NCI-H2196 (cell line): Measurements from ENCODE around the gene SNAPC4.
A peak's percentile ranks its signal among the peaks of the same experiment; 100 is the strongest.

Experiments
- DNase-seq: peaks from one replicate; lab custom pipeline; 2025; ENCODE audit not compliant: unreplicated experiment; lab: John Stamatoyannopoulos, UW

The SNAPC4 gene, protein sequence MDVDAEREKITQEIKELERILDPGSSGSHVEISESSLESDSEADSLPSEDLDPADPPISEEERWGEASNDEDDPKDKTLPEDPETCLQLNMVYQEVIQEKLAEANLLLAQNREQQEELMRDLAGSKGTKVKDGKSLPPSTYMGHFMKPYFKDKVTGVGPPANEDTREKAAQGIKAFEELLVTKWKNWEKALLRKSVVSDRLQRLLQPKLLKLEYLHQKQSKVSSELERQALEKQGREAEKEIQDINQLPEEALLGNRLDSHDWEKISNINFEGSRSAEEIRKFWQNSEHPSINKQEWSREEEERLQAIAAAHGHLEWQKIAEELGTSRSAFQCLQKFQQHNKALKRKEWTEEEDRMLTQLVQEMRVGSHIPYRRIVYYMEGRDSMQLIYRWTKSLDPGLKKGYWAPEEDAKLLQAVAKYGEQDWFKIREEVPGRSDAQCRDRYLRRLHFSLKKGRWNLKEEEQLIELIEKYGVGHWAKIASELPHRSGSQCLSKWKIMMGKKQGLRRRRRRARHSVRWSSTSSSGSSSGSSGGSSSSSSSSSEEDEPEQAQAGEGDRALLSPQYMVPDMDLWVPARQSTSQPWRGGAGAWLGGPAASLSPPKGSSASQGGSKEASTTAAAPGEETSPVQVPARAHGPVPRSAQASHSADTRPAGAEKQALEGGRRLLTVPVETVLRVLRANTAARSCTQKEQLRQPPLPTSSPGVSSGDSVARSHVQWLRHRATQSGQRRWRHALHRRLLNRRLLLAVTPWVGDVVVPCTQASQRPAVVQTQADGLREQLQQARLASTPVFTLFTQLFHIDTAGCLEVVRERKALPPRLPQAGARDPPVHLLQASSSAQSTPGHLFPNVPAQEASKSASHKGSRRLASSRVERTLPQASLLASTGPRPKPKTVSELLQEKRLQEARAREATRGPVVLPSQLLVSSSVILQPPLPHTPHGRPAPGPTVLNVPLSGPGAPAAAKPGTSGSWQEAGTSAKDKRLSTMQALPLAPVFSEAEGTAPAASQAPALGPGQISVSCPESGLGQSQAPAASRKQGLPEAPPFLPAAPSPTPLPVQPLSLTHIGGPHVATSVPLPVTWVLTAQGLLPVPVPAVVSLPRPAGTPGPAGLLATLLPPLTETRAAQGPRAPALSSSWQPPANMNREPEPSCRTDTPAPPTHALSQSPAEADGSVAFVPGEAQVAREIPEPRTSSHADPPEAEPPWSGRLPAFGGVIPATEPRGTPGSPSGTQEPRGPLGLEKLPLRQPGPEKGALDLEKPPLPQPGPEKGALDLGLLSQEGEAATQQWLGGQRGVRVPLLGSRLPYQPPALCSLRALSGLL (N-terminal part only)

DNA sequence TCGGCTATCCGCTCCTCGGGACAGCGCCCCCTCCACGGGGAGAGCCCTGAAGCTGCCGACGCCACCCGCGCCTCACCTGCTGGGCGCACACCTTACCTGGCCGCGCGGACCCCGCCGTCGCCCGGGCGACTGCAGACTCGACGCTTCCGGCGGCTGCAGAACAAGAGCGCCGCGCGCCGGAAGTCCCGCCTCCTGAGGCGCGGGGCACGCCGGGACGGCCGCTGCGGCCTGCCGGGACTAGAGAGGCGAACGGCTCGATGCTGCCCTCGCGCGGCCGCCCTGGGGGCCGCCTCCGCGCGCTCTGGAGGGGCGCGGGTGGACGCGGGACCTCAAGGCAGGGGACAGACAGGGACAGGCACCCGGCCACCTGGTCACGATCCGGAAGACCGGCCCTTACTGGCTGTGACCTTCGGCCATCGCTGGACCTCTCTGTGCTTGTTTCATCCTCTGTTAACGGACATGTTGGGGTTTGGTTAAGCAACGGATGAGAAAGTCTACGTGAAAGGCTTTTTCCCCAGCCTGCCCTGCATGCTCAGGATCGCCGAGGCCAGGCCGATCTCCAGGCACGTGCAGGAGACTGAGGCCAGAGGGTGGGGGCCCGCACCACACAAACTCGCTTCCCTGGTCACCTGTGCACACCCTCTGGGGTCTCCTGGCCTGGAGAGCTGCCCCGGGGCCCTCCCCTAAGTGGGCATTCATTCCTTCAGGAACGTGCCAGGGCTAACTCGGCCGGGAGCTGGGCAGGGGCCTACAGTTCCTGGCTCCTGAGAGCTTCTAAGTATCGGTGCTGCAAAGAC lies at the start of gene SNAPC4:
TSS of gene SNAPC4 (minus strand) at position 133 of the 797 bp plus-strand sequence. CDS start 1,742 bp downstream, outside the sequence.
- peak; percentile 95 for DNase-seq

DNA sequence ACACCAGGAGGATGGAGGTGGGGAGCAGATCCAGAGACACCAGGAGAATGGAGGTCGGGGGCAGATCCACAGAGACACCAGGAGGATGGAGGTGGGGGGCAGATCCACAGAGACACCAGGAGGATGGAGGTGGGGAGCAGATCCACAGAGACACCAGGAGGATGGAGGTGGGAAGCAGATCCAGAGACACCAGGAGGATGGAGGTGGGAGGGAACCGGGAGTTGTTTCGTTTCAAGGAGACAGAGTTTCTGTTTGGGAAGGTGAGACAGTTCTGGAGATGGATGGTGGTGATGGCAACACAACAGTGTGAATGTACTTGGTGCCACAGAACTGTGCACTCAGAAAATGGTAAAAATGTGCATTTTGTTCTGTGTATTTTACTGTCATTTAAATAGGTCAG lies 48.7 kb upstream of the SNAPC4 start:
- no peak for DNase-seq

DNA sequence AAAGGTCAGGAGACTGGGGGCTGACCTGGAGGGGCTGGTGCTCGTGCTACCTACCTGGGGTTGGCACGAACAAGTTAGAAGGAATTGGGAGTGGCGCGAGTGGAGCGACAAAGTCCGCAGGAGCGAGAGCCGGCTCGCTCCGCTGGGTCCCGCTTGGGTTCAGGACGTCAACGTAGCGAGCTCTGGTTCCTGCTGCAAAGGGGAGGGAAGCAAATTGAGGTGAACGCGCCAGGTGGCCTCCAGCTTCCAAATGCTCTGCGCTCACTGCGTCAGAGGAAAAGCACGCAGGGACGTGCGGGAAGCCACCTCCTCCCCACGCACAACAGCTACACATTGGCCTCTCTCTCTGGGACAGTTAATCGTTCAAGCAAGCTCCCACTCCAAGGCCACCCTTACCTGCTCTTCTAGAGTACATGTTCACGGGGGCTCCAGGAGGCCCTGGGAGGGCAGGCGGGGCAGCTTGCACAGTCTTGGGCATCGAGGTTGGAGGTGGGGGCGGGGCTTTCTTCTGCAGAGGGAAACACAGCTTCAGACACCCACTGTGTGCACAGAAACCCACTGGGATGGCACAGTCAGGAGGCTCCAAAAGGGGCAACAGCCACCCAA lies 47.3 kb upstream of the SNAPC4 start:
- DNase-seq: no peak

DNA sequence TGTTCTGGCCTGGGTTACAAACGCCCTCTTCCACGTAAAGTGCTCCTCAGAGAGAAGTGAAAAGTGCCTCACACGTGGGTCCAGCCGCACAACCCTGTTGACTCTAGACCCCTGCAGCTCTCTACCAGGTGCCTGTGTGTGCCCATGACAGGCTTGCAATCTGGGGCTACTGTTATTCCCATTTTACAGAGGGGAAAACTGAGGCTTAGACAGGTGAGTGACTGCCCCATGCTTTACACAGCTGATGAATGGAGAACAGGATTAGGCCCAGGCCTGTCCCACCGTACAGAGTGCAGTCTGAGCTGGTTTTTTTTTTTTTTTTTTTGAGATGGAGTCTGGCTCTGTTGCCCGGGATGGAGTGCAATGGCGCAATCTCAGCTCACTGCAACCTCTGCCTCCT lies 45.8 kb upstream of the SNAPC4 start:
- no peak for DNase-seq

DNA sequence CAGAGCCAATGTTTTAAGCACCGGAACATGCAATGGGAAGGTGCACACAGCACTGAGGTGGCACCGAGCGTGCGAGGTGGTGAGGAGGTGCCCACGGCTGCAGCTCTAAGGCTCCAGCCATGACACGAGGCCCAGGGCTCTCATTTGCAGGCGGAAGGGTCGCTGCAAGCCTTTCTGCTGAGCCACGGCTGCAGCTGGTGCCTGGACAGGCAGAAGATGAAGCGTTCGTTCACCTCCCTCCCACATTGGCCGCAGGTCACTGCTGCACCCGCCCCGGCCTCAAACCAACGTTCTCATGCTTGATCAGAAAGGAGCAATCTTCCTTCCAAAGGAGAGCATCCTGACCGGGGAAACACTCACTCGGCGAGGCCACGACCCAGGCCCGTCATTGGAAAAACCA lies 44.1 kb upstream of the SNAPC4 start:
- no peak for DNase-seq

DNA sequence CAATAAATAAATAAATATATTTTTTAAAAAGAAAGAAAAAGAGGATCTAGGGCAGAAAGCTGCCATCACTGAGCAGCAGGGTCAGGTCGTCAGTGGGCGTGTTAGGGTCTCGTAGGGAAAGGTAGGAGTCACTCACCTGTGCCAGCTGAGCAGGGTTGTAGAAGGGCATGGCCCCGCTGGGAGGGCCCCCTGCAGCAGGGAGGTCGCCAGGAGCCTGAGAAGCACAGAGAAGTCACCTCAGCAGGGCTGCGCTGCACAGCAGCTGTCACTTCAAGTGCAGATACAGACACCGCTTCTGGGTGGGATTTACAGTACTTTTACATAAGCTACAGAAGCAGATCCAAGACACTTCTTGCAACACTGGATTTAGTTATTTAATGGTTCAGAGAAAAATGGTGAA lies 43.7 kb upstream of the SNAPC4 start:
- DNase-seq: no peak

DNA sequence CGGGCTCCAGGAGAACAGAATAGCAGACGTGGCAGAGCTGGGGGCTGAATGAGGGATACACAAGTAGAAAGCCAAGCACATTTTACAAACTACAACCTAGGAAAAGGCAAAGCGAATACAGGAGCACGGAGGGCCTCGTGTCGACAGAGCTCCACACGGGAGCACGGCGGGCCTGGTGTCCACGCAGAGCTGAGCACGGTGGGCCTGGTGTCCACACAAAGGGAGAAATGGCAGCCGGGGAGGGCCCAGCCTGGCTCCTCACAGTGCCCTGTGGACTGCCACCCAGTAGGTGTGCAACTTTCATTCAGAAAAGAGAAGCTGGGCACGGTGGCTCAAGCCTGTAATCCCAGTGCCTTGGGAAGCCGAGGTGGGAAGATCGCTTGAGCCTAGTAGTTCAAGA lies 43.1 kb upstream of the SNAPC4 start:
- no peak for DNase-seq

DNA sequence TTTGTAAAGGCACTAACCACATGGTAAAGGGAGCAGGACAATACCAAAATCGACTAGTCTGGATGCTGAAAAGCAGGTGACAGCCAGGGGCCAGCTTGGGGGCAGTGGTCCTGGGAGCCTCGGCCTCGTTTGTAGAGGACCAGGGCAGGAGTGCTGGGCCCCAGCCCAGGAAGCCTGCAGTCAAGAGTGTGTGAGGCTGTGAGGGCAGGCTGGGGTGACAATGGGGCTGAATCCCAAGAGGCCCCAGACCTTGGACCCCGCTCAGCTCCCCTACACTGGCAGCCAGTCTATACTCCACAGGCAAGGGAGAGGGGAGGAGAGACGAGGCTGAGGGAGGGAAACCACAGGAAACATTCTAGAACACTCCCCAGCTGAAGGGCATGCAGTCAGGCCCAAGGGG lies 42.3 kb upstream of the SNAPC4 start:
- DNase-seq: no peak

DNA sequence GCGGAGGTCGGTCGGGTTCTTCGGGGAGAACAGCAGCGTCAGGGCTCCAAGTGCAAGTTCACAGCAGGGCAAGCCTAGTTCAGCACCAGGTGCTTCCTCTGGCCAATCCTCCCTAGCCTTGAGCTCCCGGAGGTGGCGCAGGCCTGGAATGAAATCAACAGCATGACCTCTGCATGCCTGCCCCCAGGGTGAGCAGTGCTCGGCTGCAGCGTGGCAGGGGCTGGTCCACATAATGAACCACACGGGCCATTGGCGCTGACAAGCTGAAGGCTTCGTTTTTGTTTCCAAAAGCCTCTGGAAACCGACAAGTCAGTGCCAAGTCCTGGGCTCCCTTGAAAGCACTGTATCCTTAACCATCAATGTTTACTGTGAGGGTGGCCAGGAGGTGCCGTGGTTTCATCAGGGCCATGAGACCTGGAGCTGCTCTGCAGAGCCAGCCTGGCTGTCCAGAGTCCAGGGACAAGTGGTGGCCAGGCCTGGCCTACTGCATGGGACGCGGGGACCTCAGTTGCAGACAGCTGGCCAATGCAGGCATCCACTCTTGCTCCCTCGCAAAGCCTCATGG lies 41.8 kb upstream of the SNAPC4 start:
- DNase-seq: no peak

DNA sequence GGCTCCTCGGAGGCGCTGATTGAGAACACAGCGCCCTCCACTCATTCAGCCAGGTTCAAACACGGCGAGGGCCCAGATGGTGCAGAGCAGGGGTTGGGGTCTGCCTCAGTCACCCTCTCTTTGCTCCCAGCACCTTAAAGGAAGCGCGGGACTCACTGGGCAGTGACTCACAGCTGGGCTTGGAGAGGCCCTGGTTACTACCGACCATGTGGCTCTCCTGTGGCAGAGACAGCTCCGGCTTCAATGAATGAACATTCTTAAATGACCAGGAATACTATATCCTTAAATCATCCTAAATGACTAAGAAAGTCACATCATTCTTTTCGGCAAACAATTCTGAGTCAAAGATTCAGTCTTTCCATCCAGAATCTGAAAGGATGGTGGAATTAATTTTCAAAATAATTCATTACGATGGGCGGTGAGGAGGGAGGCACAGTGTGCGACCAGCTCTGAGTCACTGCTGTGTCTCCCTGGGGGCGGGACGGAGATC lies 41.3 kb upstream of the SNAPC4 start:
- no peak for DNase-seq

DNA sequence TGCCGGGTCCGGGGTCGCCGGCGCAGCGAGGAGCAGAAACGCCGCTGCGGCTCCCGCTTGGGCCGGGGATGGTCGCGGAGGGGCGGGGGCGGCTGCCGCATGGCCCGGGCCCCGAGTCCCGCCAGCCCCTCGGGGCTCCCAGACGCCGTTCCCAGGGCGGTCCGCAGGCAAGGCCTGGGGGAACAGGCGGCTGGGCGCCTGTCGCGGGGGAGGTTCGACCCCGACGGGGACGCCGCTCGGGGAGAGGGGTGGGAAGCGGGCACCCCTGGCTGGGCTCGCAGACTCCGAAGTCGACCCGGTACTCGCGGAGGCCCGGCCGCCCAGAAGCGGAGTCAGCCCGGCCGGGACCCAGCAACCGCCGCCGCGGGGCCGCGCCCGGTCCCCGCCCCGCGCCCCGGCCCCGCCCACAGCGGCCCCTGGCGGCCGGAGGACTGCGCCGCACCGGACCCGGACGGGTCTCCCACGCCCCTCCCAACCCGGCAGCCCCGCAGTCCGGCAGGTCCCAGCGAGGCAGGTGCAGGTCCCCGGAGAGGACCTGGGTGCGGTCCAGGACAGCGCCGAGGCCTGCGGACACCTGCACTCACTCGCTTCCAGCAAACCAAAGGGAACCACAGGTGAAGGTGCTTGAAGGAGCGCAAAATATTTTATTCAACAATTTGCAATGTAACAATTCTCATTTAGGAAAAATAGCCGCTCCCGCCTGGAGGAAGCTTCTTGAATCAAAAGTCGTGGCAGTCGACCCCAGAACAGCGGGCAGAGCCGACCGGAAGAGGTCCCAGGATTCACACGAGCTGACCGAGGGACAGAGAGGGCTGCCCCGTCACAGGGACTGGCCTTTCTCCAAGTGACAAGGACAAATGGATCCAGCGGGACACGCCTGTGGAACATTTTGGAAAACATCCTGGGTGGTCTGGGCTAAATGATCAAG lies 39.8 kb upstream of the SNAPC4 start, which contains the start of gene INPP5E:
TSS of gene INPP5E (minus strand) at position 365 of the 928 bp plus-strand sequence. CDS start 426 bp downstream, outside the sequence.
- DNase-seq: peak; percentile 83

DNA sequence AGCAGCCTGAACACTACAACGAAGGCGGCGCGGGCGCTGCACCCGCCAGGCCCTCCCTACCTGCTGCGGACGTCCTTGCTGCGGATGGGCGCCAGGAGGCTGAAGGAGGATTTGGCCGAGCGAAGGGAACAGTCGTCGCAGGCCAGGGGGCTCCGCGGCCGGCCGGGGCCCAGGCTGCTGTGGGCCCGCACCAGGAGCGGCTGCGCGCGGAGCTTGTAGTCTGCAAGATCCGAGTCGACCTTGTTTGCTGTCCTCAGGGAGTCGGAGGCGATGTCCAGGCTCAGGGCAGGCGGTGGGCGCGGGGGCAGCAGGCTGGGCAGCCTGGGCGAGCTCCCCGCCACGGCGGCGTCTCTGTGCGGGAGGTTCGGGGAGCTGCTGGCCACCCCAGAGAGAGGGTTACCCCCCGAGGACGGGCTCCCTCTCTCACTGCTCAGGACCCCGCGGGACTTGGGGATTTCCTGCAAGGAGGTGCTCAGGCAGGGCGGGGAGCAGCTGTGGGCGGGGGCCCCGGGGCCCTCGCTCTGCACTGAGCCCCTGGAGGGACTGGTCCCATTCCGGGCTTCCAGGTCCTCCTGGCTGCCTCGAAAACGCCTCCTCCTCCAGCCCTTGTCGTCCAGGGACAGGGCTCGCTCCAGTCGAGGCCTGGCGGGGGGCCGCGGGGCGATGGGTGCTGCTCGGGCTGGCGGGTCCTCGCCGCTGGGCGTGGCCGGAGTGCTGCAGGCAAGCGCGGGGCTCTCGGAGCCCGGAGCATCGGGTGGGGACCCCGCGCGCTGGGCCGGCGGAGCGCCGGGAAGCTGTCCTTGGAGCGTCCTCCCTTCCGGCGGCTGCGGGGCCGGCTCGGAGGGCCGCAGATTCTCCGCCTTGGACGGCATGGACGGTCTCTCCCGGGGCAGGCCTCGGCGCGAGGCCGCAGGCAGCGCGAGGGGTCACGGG lies 38.8 kb upstream of the SNAPC4 start:
- no peak for DNase-seq

DNA sequence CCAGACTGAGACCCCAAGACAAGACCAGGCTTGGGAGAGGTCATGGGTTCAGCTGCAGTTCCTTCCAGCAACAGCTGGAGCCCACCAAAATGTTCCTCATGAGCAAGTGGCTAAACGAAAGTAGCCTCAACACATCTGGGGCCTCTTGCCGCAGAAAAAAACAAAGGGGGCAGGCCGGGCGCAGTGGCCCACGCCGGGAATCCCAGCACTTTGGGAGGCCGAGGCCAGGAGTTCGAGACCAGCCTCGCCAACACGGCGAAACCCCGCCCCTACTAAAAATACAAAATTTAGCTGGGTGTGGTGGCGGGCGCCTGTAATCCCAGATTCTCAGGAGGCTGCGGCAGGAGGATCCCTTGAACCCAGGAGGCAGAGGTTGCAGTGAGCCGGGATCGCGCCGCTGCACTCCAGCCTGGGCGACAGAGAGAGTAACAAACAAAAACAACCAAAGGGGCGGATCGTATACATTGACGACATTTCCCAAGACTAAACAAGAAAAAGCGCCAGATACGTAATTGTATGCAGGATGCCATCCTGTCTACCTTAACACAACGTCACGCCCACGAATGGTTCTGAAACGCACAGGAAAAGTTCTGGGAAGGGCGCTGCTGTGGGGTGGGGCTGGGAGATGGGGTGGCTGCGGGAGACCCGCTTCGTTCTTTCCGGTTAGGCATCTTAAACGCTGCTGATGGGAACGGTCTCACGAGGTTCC lies 38.0 kb upstream of the SNAPC4 start:
- no peak for DNase-seq

DNA sequence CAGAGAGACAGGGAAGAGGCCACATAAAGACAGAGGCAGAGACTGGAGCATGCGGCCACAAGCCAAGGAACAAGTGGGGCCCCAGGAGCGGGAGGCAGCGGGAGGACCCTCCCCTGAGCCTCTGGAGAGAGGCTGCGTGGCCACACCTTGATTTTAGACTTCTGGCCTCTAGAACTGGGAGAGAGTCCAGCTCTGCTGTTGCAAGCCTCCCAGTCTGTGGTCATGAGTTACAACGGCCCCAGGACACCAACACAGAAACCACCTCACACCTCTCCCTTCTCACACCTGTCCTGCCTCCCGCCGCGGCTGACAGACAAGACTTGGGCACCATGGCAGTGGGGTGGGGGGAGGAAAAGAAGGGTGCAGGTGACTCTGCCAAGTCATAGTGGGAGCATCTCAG lies 37.5 kb upstream of the SNAPC4 start:
- DNase-seq: no peak

DNA sequence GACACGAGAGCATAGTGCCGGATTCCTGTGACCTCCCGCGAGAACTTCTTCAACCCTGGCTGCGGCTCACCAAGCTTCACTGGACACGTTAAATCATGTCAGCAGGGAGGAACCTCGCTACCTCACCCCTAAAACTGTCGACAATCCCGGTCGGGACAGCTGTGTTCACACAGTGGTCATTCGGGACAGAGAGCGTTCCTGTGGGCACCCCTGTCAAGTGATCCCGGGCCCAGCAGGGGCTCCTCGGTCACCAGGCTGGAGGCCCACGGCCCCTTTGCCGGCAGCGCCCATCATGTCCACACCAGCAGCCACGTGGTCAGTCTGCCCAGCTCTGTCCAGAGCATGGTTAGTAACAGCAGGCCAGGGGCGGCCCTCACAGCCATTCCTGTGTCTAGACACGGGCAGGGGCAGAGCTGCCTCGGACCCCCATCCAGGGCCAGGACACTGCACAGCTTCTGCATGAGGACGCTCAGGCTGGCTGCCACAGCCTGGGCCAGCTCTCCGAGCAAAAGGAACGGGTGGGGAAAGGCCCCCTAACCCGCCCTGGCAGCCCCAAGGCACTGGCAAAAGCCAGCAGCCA lies 36.2 kb upstream of the SNAPC4 start:
- no peak for DNase-seq

DNA sequence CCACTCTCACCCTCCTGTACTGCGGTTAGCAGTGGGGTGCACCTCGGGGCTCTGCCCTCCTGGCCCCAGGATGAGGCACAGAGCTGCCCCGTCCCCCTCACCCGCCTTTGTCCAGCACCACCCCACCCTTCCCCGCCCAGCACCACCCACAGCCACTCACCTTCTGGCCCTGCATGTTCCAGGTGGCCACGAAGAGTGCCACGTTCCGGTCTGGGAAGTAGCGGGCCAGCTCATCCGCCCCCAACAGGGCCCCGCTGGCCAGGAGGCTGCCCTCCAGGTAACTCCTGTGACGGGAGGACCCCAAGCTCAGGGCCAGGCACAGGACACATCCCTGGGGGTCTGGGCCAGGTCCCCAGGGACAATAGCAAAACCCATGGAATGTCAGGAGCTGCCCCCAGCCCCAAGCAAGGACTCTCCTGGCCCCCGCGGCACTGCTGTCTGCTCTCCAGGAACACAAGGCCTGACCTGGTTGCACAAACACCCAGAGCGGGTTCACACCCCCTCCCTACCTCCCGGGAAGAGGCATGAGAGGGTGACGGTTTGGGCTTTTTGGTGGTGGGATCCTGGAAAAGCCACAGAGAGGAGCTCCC lies 34.7 kb upstream of the SNAPC4 start:
- DNase-seq: no peak
